HCT116 (cell line): ENCODE data around the gene FOXA1. TPM values are rescaled to one million over a fixed set of nuclear protein-coding genes. Genes with fewer than 3 reads are reported as not detected.
A peak's percentile ranks its signal among the peaks of the same experiment; 100 is the strongest.

Source experiments
- ATAC-seq: fragments of 200-7000 bp; cut with Tn5 transposase; 2 replicates; pipeline ENCODE4 v1.9.1; 2020; ENCODE audit warnings: mild to moderate bottlenecking, moderate library complexity
- BruUV-seq: library from RNA; stranded (reverse); fragments of 400-500 nt; replicated peaks from 2 replicates; lab custom pipeline; 2021; lab: Mats Ljungman, UMichigan
- CTCF ChIA-PET: fragments of 300-600 bp; sonication (Branson Sonifier 250); formaldehyde crosslinking; loops from one replicate; lab custom pipeline; 2021; ENCODE audit warnings: antibody characterized with exemption; lab: Charles Lee
- POLR2A ChIA-PET: fragments of 300-600, 350-600 bp; sonication (Branson Sonifier 250); formaldehyde crosslinking; loops from one replicate; lab custom pipeline; 2021; ENCODE audit warnings: antibody characterized with exemption; lab: Charles Lee
- RAD21 ChIA-PET, 2 experiments: fragments of 300-600 bp; sonication (Branson Sonifier 250); formaldehyde crosslinking; loops; one replicate each; lab custom pipeline; 2023; ENCODE audit warnings: low total read pairs in 2 of 2; ENCODE audit not compliant: uncharacterized antibody in 2 of 2, unreplicated experiment in 2 of 2, low non-redundant PET in 1 of 2; lab: Charles Lee
- DNase-seq: peaks from one replicate; pipeline ENCODE4 v3.0.0-alpha.2; 2010; ENCODE audit warnings: low read depth, low spot score
- H2AFZ ChIP-seq: fragments of 200-600 bp; shearing (Covaris generic), sonication (generic); 2 replicates; pipeline ENCODE4 v1.6.1; 2017; ENCODE audit warnings: low read depth, mixed run types, mixed read lengths, antibody characterized with exemption, low read length; ENCODE audit not compliant: poor library complexity, severe bottlenecking
- H3K27ac ChIP-seq: 2 replicates; pipeline ENCODE4 v1.5.1; 2012; ENCODE audit warnings: low read depth, low read length
- H3K27me3 ChIP-seq: fragments of 200-600 bp; sonication (generic); 2 replicates; pipeline ENCODE4 v1.6.1; 2016; ENCODE audit warnings: mixed run types, low read length, mixed read lengths; ENCODE audit not compliant: insufficient read depth
- H3K36me3 ChIP-seq, 2 experiments: fragments of 200-500 bp in 1 of 2; fragments of 200-600 bp in 1 of 2; sonication (Bioruptor generic) in 1 of 2; sonication (generic) in 1 of 2; 2 replicates each; pipeline versions ENCODE4 v1.5.1 to v1.6.1; 2014 to 2016; ENCODE audit warnings: low read length in 2 of 2, inconsistent platforms in 1 of 2, mixed read lengths in 1 of 2, mixed run types in 1 of 2; ENCODE audit not compliant: insufficient read depth in 2 of 2, control insufficient read depth in 1 of 2
- H3K4me1 ChIP-seq, 2 experiments: fragments of 200-600 bp in 1 of 2; sonication (generic) in 1 of 2; 2 replicates each; pipeline versions ENCODE4 v1.5.1 to v1.6.1; 2012 to 2017; ENCODE audit warnings: low read length in 2 of 2, inconsistent platforms in 1 of 2, mild to moderate bottlenecking in 1 of 2, mixed read lengths in 1 of 2, mixed run types in 1 of 2, moderate library complexity in 1 of 2; ENCODE audit not compliant: insufficient read depth in 2 of 2, control insufficient read depth in 1 of 2
- H3K4me2 ChIP-seq: fragments of 200-600 bp; sonication (generic); 2 replicates; pipeline ENCODE4 v1.6.1; 2017; ENCODE audit warnings: mixed run types, low read length, mixed read lengths
- H3K4me3 ChIP-seq, 2 experiments: fragments of 200-600 bp in 1 of 2; sonication (generic) in 1 of 2; replicated peaks in 1 of 2; 2 replicates each; pipeline ENCODE4 v1.5.1; 2011 to 2016; ENCODE audit warnings: low read length in 2 of 2, control low read depth in 1 of 2, low read depth in 1 of 2, mild to moderate bottlenecking in 1 of 2, mixed read lengths in 1 of 2, mixed run types in 1 of 2
- H3K79me2 ChIP-seq: fragments of 200-600 bp; sonication (generic); 2 replicates; pipeline ENCODE4 v1.6.1; 2017; ENCODE audit warnings: mild to moderate bottlenecking, mixed run types, low read length, moderate library complexity, mixed read lengths; ENCODE audit not compliant: insufficient read depth
- H3K9ac ChIP-seq: fragments of 200-600 bp; sonication (generic); 2 replicates; pipeline ENCODE4 v1.6.1; 2016; ENCODE audit warnings: low read length, mixed read lengths
- H3K9me2 ChIP-seq: fragments of 200-600 bp; sonication (generic), shearing (Covaris generic); 2 replicates; pipeline ENCODE4 v1.6.1; 2017; ENCODE audit warnings: mixed run types, mild to moderate bottlenecking, moderate library complexity; ENCODE audit not compliant: insufficient read depth
- H3K9me3 ChIP-seq, 2 experiments: fragments of 200-500 bp in 1 of 2; fragments of 200-600 bp in 1 of 2; sonication (Bioruptor generic) in 1 of 2; sonication (generic) in 1 of 2; 2 replicates each; pipeline ENCODE4 v1.6.1; 2014 to 2017; ENCODE audit warnings: low read length in 2 of 2, mixed read lengths in 2 of 2, inconsistent platforms in 1 of 2, low read depth in 1 of 2, mild to moderate bottlenecking in 1 of 2, mixed run types in 1 of 2, moderate library complexity in 1 of 2; ENCODE audit not compliant: control insufficient read depth in 1 of 2, insufficient read depth in 1 of 2
- H4K20me1 ChIP-seq: fragments of 200-600 bp; sonication (generic), shearing (Covaris generic); 2 replicates; pipeline ENCODE4 v1.6.1; 2017; ENCODE audit warnings: mixed run types, mild to moderate bottlenecking, moderate library complexity; ENCODE audit not compliant: insufficient read depth
- EGR1 ChIP-seq: IDR thresholded peaks from 2 replicates; pipeline ENCODE4 v1.6.1; 2012; ENCODE audit warnings: low read depth
- FOSL1 ChIP-seq: IDR thresholded peaks from 2 replicates; pipeline ENCODE4 v1.6.1; 2012; ENCODE audit warnings: low read depth
- POLR2A ChIP-seq: IDR thresholded peaks from 2 replicates; pipeline ENCODE4 v1.7.0; 2011; ENCODE audit warnings: borderline replicate concordance; ENCODE audit not compliant: insufficient read depth, insufficient read length; ENCODE audit errors: extremely low read depth
- POLR2AphosphoS5 ChIP-seq: IDR thresholded peaks from 2 replicates; pipeline ENCODE4 v1.6.1; 2011; ENCODE audit warnings: mild to moderate bottlenecking, low read depth, low read length, moderate library complexity
- REST ChIP-seq: IDR thresholded peaks from 2 replicates; pipeline ENCODE4 v1.6.1; 2012; ENCODE audit warnings: low read depth
- SP1 ChIP-seq: IDR thresholded peaks from 2 replicates; pipeline ENCODE4 v1.6.1; 2012; ENCODE audit warnings: low read depth
- ZBTB33 ChIP-seq: IDR thresholded peaks from 2 replicates; pipeline ENCODE4 v1.6.1; 2011; ENCODE audit warnings: mild to moderate bottlenecking, low read length, moderate library complexity; ENCODE audit not compliant: insufficient replicate concordance; ENCODE audit errors: extremely low read depth
- ZNF274 ChIP-seq: fragments of 200-500 bp; sonication (Bioruptor generic); IDR thresholded peaks from 2 replicates; pipeline ENCODE4 v1.6.1; 2014; ENCODE audit warnings: mild to moderate bottlenecking, low read depth, low read length, inconsistent platforms
- intact Hi-C: fragments of 100-400 bp; cut with micrococcal nuclease; formaldehyde crosslinking; loops from 2 replicates; pipeline ENCODE4 v1.10.0; 2022
- total RNA-seq: library from RNA; stranded (reverse); gene quantifications from one replicate; pipeline ENCODE4 v1.2.1, GENCODE V29; 2021; ENCODE audit not compliant: unreplicated experiment

FOXA1 gene
- total RNA-seq, 1 experiment from 2014 or later, result 1.3 TPM

- TF ChIP-seq REST (no peak), POLR2A (no peak), EGR1 (no peak), ZBTB33 (no peak), ZNF274 (no peak), POLR2AphosphoS5 (no peak)
These were observed 5.9 kb downstream of the FOXA1 start (continued) for GRCh38 chr14:37588956-37589714.

GRCh38 chr14:37588667-37588955 is 6.4 kb downstream of the FOXA1 start:
- ATAC-seq, result no peak
- H3K36me3 ChIP-seq, result no peaks in the 10 kb centered on the region
- no peak for TF ChIP-seq FOSL1
- no peak for TF ChIP-seq SP1
- H3K27me3 ChIP-seq, result no peaks in the 10 kb centered on the region
- H3K9me2 ChIP-seq, result no peaks in the 10 kb centered on the region
- H2AFZ ChIP-seq, result no peak overlapping the region
- ChIA-PET POLR2A (no interaction called here), RAD21 (no interaction called here), CTCF (no interaction called here)
- no peak overlapping the region for H3K27ac ChIP-seq
- H3K9me3 ChIP-seq, result no peaks in the 10 kb centered on the region
- peak overlapping the region in 1 of 2 experiments; percentile 46; a peak in 3 of 4 replicates for H3K4me3 ChIP-seq
- H3K9ac ChIP-seq, result no peak overlapping the region
- BruUV-seq, result no TSS peak
- H3K4me2 ChIP-seq, result peak overlapping the region; percentile 60
- H3K4me1 ChIP-seq, result peaks cover 0 to 12% of the 10 kb centered on the region in 2 experiments
- no peaks in the 10 kb centered on the region for H4K20me1 ChIP-seq
- intact Hi-C loops, result no loop called here
- DNase-seq, result no peak
- no peaks in the 10 kb centered on the region for H3K79me2 ChIP-seq
